ENCODE measurements around the gene PTGES2.

DNA sequence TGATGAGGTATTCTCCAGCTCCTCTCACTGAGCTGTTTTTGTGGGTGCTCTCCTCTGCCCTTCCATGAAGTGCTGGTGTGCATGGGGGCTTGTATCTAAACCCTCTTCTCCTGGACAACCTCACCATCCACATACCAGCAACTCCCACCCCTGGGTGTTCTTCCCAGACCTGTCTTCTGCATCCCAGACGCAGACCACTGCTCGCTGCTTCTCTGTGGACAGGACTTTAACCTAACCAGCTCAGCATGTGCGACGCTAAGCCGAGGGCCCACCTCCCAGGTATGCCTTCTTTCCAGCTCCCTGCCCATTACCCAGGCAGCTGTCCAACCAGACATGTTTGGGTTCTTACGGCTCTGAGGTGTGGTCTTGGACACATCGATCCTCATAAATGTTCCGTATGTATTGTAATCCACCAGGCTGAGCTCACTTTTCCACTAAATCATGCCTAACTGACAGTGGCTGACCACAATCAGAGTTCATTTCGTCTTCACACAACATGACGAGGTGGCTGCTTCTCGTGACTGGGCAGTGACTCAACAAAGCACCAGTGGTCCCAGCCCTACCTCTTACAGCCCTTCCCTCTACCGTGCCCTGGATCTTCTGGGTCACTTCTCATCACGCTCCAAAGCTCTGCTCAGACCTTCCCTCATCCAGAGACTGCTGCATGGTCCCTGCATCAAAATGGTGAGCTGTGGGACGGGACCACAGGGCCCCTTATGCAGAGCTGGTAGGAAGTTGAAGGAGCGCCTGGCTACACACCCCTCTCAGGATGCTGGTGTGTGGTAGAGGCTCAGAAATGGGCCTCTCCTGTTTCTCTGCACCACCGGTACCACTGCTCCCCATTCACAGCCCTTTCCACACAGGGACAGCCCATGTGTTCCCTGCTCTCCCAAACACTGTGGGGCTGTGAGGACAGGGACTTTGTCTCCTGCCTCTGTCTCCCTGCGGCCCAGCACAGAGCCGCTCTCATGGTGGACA lies 9.6 kb upstream of the PTGES2 start:
- TF ChIP-seq, protein P1, sequence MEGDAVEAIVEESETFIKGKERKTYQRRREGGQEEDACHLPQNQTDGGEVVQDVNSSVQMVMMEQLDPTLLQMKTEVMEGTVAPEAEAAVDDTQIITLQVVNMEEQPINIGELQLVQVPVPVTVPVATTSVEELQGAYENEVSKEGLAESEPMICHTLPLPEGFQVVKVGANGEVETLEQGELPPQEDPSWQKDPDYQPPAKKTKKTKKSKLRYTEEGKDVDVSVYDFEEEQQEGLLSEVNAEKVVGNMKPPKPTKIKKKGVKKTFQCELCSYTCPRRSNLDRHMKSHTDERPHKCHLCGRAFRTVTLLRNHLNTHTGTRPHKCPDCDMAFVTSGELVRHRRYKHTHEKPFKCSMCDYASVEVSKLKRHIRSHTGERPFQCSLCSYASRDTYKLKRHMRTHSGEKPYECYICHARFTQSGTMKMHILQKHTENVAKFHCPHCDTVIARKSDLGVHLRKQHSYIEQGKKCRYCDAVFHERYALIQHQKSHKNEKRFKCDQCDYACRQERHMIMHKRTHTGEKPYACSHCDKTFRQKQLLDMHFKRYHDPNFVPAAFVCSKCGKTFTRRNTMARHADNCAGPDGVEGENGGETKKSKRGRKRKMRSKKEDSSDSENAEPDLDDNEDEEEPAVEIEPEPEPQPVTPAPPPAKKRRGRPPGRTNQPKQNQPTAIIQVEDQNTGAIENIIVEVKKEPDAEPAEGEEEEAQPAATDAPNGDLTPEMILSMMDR (IDR thresholded peaks at IDR 0.05) = no peak
- TF ChIP-seq, protein P2, sequence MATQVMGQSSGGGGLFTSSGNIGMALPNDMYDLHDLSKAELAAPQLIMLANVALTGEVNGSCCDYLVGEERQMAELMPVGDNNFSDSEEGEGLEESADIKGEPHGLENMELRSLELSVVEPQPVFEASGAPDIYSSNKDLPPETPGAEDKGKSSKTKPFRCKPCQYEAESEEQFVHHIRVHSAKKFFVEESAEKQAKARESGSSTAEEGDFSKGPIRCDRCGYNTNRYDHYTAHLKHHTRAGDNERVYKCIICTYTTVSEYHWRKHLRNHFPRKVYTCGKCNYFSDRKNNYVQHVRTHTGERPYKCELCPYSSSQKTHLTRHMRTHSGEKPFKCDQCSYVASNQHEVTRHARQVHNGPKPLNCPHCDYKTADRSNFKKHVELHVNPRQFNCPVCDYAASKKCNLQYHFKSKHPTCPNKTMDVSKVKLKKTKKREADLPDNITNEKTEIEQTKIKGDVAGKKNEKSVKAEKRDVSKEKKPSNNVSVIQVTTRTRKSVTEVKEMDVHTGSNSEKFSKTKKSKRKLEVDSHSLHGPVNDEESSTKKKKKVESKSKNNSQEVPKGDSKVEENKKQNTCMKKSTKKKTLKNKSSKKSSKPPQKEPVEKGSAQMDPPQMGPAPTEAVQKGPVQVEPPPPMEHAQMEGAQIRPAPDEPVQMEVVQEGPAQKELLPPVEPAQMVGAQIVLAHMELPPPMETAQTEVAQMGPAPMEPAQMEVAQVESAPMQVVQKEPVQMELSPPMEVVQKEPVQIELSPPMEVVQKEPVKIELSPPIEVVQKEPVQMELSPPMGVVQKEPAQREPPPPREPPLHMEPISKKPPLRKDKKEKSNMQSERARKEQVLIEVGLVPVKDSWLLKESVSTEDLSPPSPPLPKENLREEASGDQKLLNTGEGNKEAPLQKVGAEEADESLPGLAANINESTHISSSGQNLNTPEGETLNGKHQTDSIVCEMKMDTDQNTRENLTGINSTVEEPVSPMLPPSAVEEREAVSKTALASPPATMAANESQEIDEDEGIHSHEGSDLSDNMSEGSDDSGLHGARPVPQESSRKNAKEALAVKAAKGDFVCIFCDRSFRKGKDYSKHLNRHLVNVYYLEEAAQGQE (IDR thresholded peaks at IDR 0.05; ENCODE audit: insufficient read depth in 1 of 2, low read depth in 2 of 2, low read length in 1 of 2) = no peak
- TF ChIP-seq TCF7L2 (IDR thresholded peaks at IDR 0.05; ENCODE audit: low read depth, low read length) (no peak), SIN3A (IDR thresholded peaks at IDR 0.05; ENCODE audit: borderline replicate concordance, insufficient read depth, low read depth, low read length) (no peak), POLR2AphosphoS5 (IDR thresholded peaks at IDR 0.05; ENCODE audit: low read depth, low read length) (no peak)
